ENCODE results near the gene LGALS4. TPM values are rescaled to one million over a fixed set of nuclear protein-coding genes. Genes with fewer than 3 reads are reported as not detected.
"Not testable (repeated sequence)": the region's sequence is repeated elsewhere in the genome, so short reads cannot be mapped to it uniquely, and the experiment has no call there.

LGALS4 gene
- total RNA-seq, 1 experiment from 2014 or later = 0.52 TPM

DNA sequence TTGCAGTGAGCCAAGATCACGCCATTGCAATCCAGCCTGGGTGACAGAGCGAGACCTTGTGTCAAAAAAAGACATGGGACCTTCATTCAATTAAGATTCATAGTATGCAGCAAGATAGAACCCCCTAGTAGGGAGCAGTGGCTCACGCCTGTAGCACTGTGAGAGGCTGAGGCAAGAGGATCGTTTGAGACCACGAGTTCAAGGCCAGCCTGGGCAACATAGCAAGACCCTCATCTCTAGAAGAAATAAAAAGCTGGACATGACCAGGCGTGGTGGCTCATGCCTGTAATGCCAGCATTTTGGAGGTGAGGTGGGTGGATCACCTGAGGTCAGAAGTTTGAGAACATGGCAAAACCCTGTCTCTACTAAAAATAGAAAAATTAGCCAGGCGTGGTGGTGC is 32.3 kb downstream of the LGALS4 start:
- no peaks in the 10 kb centered on the region for H4K20me1 ChIP-seq (ENCODE audit: insufficient read depth, low read depth, low read length)
- no peak overlapping the region for H3K27ac ChIP-seq (ENCODE audit: low read length)
- H3K36me3 ChIP-seq (ENCODE audit: insufficient read depth, low read length) = no peaks in the 10 kb centered on the region
- H2AFZ ChIP-seq (ENCODE audit: low read length) = no peak overlapping the region
- no peak overlapping the region for H3K4me2 ChIP-seq (ENCODE audit: low read depth, low read length, poor library complexity, severe bottlenecking)
- H3K79me2 ChIP-seq (ENCODE audit: low read length) = no peaks in the 10 kb centered on the region
- H3K9me2 ChIP-seq (replicated peaks; ENCODE audit: insufficient read depth, low read length) = no peaks in the 10 kb centered on the region
- H3K4me1 ChIP-seq (ENCODE audit: low read length) = no peaks in the 10 kb centered on the region
- H3K9ac ChIP-seq (ENCODE audit: low read length) = no peak overlapping the region
- no peaks in the 10 kb centered on the region for H3K9me3 ChIP-seq (ENCODE audit: low read length)
- no peak for DNase-seq
- no peaks in the 10 kb centered on the region for H3K27me3 ChIP-seq (ENCODE audit: low read length)
- H3K4me3 ChIP-seq (ENCODE audit: low read length) = no peak overlapping the region

DNA sequence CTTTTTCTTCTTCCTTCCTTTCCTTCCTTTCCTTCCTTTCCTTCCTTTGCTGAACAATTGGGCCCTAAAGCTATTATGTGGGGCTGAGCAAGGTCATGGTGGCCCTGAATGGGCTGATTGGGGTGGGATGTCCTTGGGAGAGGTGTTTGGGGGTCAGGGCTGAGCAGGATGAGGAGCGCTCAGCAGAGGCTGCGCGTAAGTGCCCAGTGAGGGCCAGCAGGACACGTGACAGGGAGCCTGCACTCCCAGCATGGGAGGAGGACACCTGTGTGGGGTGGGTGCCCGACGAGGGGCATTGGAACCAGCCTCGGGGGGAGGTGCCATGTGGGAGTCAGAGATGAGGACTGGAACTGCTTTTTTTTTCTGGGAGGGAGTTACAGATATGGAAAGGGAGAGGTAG is 34.0 kb downstream of the LGALS4 start:
- Histone ChIP-seq H4K20me1 (ENCODE audit: insufficient read depth, low read depth, low read length) (no peaks in the 10 kb centered on the region), H3K36me3 (ENCODE audit: insufficient read depth, low read length) (no peaks in the 10 kb centered on the region), H3K4me3 (ENCODE audit: low read length) (no peak overlapping the region), H3K4me1 (ENCODE audit: low read length) (no peaks in the 10 kb centered on the region), H2AFZ (ENCODE audit: low read length) (no peak overlapping the region), H3K27me3 (ENCODE audit: low read length) (no peaks in the 10 kb centered on the region), H3K9ac (ENCODE audit: low read length) (no peak overlapping the region), H3K9me3 (ENCODE audit: low read length) (no peaks in the 10 kb centered on the region), H3K79me2 (ENCODE audit: low read length) (no peaks in the 10 kb centered on the region), H3K27ac (ENCODE audit: low read length) (no peak overlapping the region), H3K9me2 (replicated peaks; ENCODE audit: insufficient read depth, low read length) (no peaks in the 10 kb centered on the region), H3K4me2 (ENCODE audit: low read depth, low read length, poor library complexity, severe bottlenecking) (no peak overlapping the region)
- peak; percentile 26 for DNase-seq

DNA sequence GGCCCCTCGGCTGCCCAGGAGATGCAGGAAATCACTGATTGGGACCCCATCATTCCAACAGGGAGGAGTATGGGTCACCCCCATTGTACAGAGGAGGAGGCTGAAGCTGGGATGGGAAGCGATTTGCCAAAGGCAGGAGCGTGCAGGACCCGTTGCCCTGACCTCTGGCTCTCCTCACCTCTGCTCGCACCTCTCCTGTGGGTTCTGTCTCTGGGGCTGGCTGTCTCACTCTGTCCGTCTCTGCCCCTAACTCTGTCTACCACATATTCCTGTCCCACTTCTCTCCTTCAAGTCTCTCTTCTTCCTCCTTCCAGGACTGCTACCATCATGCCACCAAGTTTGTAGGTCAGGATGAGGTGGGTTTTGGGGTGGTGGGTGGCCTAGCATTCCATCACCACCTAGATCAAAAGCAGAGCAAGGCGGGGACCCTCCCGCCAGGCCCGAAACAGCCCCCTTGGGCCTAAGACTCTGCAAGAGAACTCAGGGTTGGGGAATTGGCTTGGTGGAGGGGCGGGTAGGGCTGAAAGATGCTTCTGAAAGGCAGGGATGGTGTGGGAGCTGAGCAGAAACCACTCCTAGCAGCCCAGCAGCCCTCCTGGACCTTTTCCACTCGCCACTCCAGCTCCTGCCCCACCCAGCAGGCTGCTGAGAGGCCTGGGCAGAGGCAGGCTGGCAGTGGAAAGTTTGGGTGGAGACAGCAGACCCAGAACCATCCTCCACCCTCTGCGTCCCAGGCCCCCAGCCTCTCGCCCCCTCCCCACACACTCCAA is 38.4 kb downstream of the LGALS4 start:
- Histone ChIP-seq H3K4me2 (ENCODE audit: low read depth, low read length, poor library complexity, severe bottlenecking) (no peak overlapping the region), H3K36me3 (ENCODE audit: insufficient read depth, low read length) (no peaks in the 10 kb centered on the region), H2AFZ (ENCODE audit: low read length) (no peak overlapping the region), H3K27me3 (ENCODE audit: low read length) (no peaks in the 10 kb centered on the region), H3K9me2 (replicated peaks; ENCODE audit: insufficient read depth, low read length) (no peaks in the 10 kb centered on the region), H3K9ac (ENCODE audit: low read length) (no peak overlapping the region), H3K4me3 (ENCODE audit: low read length) (no peak overlapping the region), H3K9me3 (ENCODE audit: low read length) (no peaks in the 10 kb centered on the region), H3K27ac (ENCODE audit: low read length) (no peak overlapping the region), H4K20me1 (ENCODE audit: insufficient read depth, low read depth, low read length) (no peaks in the 10 kb centered on the region), H3K4me1 (ENCODE audit: low read length) (no peaks in the 10 kb centered on the region), H3K79me2 (ENCODE audit: low read length) (no peaks in the 10 kb centered on the region)
- no peak for DNase-seq

- DNase-seq = no peak
- H3K27me3 ChIP-seq (ENCODE audit: low read length) = no peaks in the 10 kb centered on the region
- no peaks in the 10 kb centered on the region for H3K79me2 ChIP-seq (ENCODE audit: low read length)
- H3K9ac ChIP-seq (ENCODE audit: low read length) = no peak within 1 kb of the TSS
- H3K9me2 ChIP-seq (replicated peaks; ENCODE audit: insufficient read depth, low read length) = no peaks in the 10 kb centered on the region
- no peak within 1 kb of the TSS for H3K4me2 ChIP-seq (ENCODE audit: low read depth, low read length, poor library complexity, severe bottlenecking)
- H3K36me3 ChIP-seq (ENCODE audit: insufficient read depth, low read length) = no peaks in the 10 kb centered on the region
- H3K4me3 ChIP-seq (ENCODE audit: low read length) = no peak within 1 kb of the TSS
- no peaks in the 10 kb centered on the region for H3K9me3 ChIP-seq (ENCODE audit: low read length)
- no peak within 1 kb of the TSS for H3K27ac ChIP-seq (ENCODE audit: low read length)
- no peaks in the 10 kb centered on the region for H3K4me1 ChIP-seq (ENCODE audit: low read length)
- H2AFZ ChIP-seq (ENCODE audit: low read length) = no peak within 1 kb of the TSS
- H4K20me1 ChIP-seq (ENCODE audit: insufficient read depth, low read depth, low read length) = no peaks in the 10 kb centered on the region
These were observed 39.1 kb downstream of the LGALS4 start, which contains the start of gene LGALS7 for GRCh38 chr19:38773469-38774177. TSS of gene LGALS7 (minus strand) at chr19:38773517. CDS start at chr19:38773492, 25 bp downstream.

DNA sequence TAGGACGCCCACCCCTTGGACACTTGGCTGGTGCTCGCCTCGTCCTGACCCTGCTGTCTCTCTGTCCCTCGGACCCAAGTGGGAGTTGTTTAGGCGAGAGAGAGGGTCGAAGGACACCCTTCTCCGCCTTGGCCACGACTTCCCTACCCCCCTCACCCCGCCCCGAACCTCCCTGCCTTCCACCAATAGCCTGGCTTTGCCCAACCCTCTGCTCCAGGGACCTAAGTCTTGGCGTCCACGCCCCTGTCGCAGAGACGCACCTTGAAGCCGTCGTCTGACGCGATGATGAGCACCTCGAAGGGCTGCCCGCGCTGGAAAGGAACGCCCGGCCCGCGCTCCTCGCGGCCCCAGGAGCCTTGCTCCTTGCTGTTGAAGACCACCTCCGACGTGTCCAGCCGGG is 41.2 kb downstream of the LGALS4 start:
- not testable (repeated sequence) for H3K27ac ChIP-seq (ENCODE audit: low read length); H3K4me2 ChIP-seq (ENCODE audit: low read depth, low read length, poor library complexity, severe bottlenecking); H3K9me3 ChIP-seq (ENCODE audit: low read length); H4K20me1 ChIP-seq (ENCODE audit: insufficient read depth, low read depth, low read length); H3K36me3 ChIP-seq (ENCODE audit: insufficient read depth, low read length); H3K4me3 ChIP-seq (ENCODE audit: low read length); DNase-seq; H3K79me2 ChIP-seq (ENCODE audit: low read length); H2AFZ ChIP-seq (ENCODE audit: low read length); H3K9me2 ChIP-seq (replicated peaks; ENCODE audit: insufficient read depth, low read length); H3K9ac ChIP-seq (ENCODE audit: low read length); H3K4me1 ChIP-seq (ENCODE audit: low read length); H3K27me3 ChIP-seq (ENCODE audit: low read length)

DNA sequence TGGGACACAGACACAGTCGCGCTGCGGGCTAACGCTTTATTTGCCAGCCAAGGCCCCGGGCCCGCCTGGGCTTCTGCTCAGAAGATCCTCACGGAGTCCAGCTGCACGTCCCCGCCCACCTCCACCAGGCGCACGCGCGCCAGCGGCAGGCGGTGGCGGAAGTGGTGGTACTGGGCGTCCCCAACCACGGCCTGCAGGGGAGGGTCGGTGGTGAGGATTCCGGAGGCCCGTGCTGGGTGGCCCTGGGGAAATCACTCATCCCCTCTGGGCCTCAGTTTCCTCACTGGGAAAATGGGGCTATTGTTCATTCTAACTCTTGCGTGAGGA is 41.8 kb downstream of the LGALS4 start:
- not testable (repeated sequence) for H3K27ac ChIP-seq (ENCODE audit: low read length); H3K4me1 ChIP-seq (ENCODE audit: low read length); H3K4me3 ChIP-seq (ENCODE audit: low read length); H3K9me2 ChIP-seq (replicated peaks; ENCODE audit: insufficient read depth, low read length); H3K9ac ChIP-seq (ENCODE audit: low read length); H4K20me1 ChIP-seq (ENCODE audit: insufficient read depth, low read depth, low read length); H3K79me2 ChIP-seq (ENCODE audit: low read length); H3K36me3 ChIP-seq (ENCODE audit: insufficient read depth, low read length); H3K27me3 ChIP-seq (ENCODE audit: low read length); DNase-seq; H3K4me2 ChIP-seq (ENCODE audit: low read depth, low read length, poor library complexity, severe bottlenecking); H3K9me3 ChIP-seq (ENCODE audit: low read length); H2AFZ ChIP-seq (ENCODE audit: low read length)

DNA sequence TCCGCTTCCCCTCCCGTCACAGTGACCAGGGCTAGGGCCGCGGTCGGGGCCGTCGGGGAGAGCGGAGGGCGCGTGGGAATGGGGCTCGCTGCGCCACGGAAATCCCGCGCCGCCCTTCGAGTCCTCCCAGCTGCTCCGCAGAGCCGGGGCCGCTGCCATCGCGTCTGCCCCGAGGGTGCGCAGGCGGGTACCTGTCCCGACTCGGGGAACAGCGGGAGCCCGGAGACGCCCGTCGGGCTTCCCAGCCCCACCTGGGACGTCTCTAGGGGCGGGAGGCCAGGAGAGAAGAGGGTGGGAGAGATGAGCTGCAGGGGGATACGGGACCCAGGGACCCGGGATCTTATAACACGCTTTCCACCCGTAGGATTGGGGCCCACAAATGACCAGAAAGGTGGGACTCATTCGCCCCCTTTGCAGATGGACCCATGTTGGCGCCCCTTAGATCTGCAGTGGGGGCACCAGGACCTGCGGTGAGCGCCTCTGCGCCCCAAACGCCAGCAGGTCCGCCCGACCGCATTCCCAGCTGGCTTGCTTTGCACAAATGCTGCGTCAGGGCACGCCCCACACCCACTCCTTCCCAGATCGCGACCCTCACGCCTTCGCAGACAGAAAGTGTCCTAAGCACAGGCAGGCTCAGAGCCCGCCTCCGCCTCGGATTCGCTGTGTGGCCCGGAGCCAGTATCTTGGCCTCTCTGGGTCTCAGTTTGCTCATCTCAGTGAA is 42.4 kb downstream of the LGALS4 start:
- H3K4me1 ChIP-seq (ENCODE audit: low read length); H2AFZ ChIP-seq (ENCODE audit: low read length); H4K20me1 ChIP-seq (ENCODE audit: insufficient read depth, low read depth, low read length); H3K9me2 ChIP-seq (replicated peaks; ENCODE audit: insufficient read depth, low read length); H3K36me3 ChIP-seq (ENCODE audit: insufficient read depth, low read length); DNase-seq; H3K9ac ChIP-seq (ENCODE audit: low read length); H3K4me2 ChIP-seq (ENCODE audit: low read depth, low read length, poor library complexity, severe bottlenecking); H3K4me3 ChIP-seq (ENCODE audit: low read length); H3K79me2 ChIP-seq (ENCODE audit: low read length); H3K27ac ChIP-seq (ENCODE audit: low read length); H3K9me3 ChIP-seq (ENCODE audit: low read length); H3K27me3 ChIP-seq (ENCODE audit: low read length): not testable (repeated sequence)

GRCh38 chr19:38769635-38770211 is 43.0 kb downstream of the LGALS4 start:
- 0 out of 2 replicates have a peak overlapping the region, but pooled peaks have one; percentile 25 for H2AFZ ChIP-seq (ENCODE audit: low read length)
- no peak overlapping the region for H3K4me2 ChIP-seq (ENCODE audit: low read depth, low read length, poor library complexity, severe bottlenecking)
- no peaks in the 10 kb centered on the region for H3K36me3 ChIP-seq (ENCODE audit: insufficient read depth, low read length)
- H3K27ac ChIP-seq (ENCODE audit: low read length) = no peak overlapping the region
- no peak overlapping the region for H3K4me3 ChIP-seq (ENCODE audit: low read length)
- no peaks in the 10 kb centered on the region for H3K9me3 ChIP-seq (ENCODE audit: low read length)
- peak overlapping the region; percentile 41; the same call in 1 of the 2 replicates for H3K9ac ChIP-seq (ENCODE audit: low read length)
- no peaks in the 10 kb centered on the region for H3K27me3 ChIP-seq (ENCODE audit: low read length)
- H3K4me1 ChIP-seq (ENCODE audit: low read length) = no peaks in the 10 kb centered on the region
- H4K20me1 ChIP-seq (ENCODE audit: insufficient read depth, low read depth, low read length) = no peaks in the 10 kb centered on the region
- H3K9me2 ChIP-seq (replicated peaks; ENCODE audit: insufficient read depth, low read length) = no peaks in the 10 kb centered on the region
- H3K79me2 ChIP-seq (ENCODE audit: low read length) = no peaks in the 10 kb centered on the region
- DNase-seq = peak; percentile 64

All from Karpas-422 (cell line).